Measurements from ENCODE around the gene VTCN1. TPM values are rescaled to one million over a fixed set of nuclear protein-coding genes. Genes with fewer than 3 reads are reported as not detected.

Gene VTCN1
- total and polyA plus RNA-seq, 9 donors, result 0.04 to 2.0 (median 0.11) TPM; not detected in 1

DNA sequence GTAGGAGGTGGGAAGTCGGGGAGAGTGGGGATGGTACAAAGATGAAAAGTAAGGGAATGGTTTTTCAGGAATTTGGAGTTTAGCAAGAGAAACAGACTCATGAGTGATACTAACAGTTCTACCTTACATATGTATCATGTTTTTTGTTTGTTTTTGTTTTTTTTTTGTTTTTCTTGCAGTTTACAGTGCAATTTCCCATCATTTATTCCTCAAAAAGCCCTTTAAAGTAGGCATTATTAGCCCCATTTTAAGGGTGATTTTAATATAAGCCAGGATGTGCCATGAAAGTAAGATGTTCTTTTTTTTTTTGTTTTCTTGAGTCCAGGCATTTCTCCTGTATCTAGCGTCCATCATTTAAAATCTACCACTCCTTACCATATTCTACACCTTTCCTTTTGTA, 75.4 kb downstream of the VTCN1 start:
- no peaks in the 10 kb centered on the region for H3K9me3 ChIP-seq (replicated peaks; ENCODE audit: control insufficient read depth, low read depth, low read length)
- DNase-seq, result no peak
- H3K36me3 ChIP-seq (ENCODE audit: control insufficient read depth, insufficient read depth, low read length), result no peaks in the 10 kb centered on the region
- no CpG with 5 or more reads among the region's 2 CpGs for WGBS (ENCODE audit: insufficient coverage)
- H3K4me3 ChIP-seq (ENCODE audit: low read length), result no peak overlapping the region
- H3K4me1 ChIP-seq (ENCODE audit: control insufficient read depth, insufficient read depth, low read length), result peaks cover 8% of the 10 kb centered on the region
- no peaks in the 10 kb centered on the region for H3K27me3 ChIP-seq (ENCODE audit: control insufficient read depth, insufficient read depth, low read length)
- no peak overlapping the region for H3K27ac ChIP-seq (ENCODE audit: low read length)

- Histone ChIP-seq H3K4me1 (ENCODE audit: control insufficient read depth, insufficient read depth, low read length) (peaks cover 2% of the 10 kb centered on the region), H3K27ac (ENCODE audit: low read length) (no peak overlapping the region), H3K4me3 (ENCODE audit: low read length) (no peak overlapping the region), H3K27me3 (ENCODE audit: control insufficient read depth, insufficient read depth, low read length) (no peaks in the 10 kb centered on the region), H3K9me3 (replicated peaks; ENCODE audit: control insufficient read depth, low read depth, low read length) (no peaks in the 10 kb centered on the region), H3K36me3 (ENCODE audit: control insufficient read depth, insufficient read depth, low read length) (no peaks in the 10 kb centered on the region)
- WGBS (ENCODE audit: insufficient coverage), result no CpG with 5 or more reads among the region's 4 CpGs
- no peak for DNase-seq
Observed at GRCh38 chr1:117130526-117130925, 80.2 kb downstream of the VTCN1 start.

- Histone ChIP-seq H3K4me1 (ENCODE audit: control insufficient read depth, insufficient read depth, low read length) (peaks cover 2% of the 10 kb centered on the region), H3K27ac (ENCODE audit: low read length) (no peak overlapping the region), H3K27me3 (ENCODE audit: control insufficient read depth, insufficient read depth, low read length) (no peaks in the 10 kb centered on the region), H3K36me3 (ENCODE audit: control insufficient read depth, insufficient read depth, low read length) (no peaks in the 10 kb centered on the region), H3K9me3 (replicated peaks; ENCODE audit: control insufficient read depth, low read depth, low read length) (no peaks in the 10 kb centered on the region), H3K4me3 (ENCODE audit: low read length) (no peak overlapping the region)
- WGBS (ENCODE audit: insufficient coverage), result 66% methylated on average over 2 of the region's 5 CpGs
- DNase-seq, result peak; percentile 70
Observed at GRCh38 chr1:117128323-117129079, 82.2 kb downstream of the VTCN1 start.

DNA sequence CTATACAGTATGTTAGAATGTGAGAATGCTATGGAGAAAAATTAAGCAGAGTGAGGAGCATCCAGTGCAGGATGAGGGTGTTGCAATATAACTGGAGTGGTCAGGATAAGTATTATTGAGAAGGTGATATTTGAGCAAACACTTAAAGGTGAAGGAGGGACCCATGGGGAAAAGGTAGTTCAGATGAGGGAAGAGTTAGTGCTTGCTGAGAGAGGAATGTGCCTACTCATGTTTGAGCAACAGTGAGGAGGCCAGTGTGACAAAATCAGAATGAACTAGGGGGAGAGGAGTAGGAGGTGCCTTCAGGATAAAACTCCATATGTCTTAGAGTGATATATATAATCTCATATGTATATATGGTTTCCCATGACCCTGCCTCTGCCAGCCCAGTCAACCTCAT, 82.9 kb downstream of the VTCN1 start:
- no peak for DNase-seq
- Histone ChIP-seq H3K36me3 (ENCODE audit: control insufficient read depth, insufficient read depth, low read length) (no peaks in the 10 kb centered on the region), H3K9me3 (replicated peaks; ENCODE audit: control insufficient read depth, low read depth, low read length) (no peaks in the 10 kb centered on the region), H3K27ac (ENCODE audit: low read length) (no peak overlapping the region), H3K4me1 (ENCODE audit: control insufficient read depth, insufficient read depth, low read length) (peaks cover 6% of the 10 kb centered on the region), H3K27me3 (ENCODE audit: control insufficient read depth, insufficient read depth, low read length) (no peaks in the 10 kb centered on the region), H3K4me3 (ENCODE audit: low read length) (no peak overlapping the region)

DNA sequence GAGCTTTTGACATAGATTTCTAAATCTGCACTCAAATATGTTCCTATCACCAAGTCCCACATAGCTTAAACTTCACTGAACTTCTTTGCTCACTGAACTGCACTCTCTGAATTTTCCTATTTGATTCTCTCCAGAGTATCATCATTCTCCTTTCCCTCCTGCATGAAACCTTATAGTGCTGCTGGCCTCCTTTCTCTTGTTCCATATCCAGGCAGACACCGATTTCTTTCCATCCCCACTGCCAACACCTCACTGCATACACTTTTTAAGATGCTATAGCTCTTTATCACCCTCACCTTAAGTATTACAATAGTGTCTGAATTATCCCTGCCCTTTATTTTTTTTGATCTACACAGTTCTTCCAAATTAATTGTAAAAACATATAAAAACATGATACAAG, 86.1 kb downstream of the VTCN1 start:
- 0% methylated on average over 1 of the region's 1 CpG for WGBS (ENCODE audit: insufficient coverage)
- no peaks in the 10 kb centered on the region for H3K9me3 ChIP-seq (replicated peaks; ENCODE audit: control insufficient read depth, low read depth, low read length)
- peaks cover 25% of the 10 kb centered on the region for H3K4me1 ChIP-seq (ENCODE audit: control insufficient read depth, insufficient read depth, low read length)
- H3K36me3 ChIP-seq (ENCODE audit: control insufficient read depth, insufficient read depth, low read length), result no peaks in the 10 kb centered on the region
- no peak overlapping the region for H3K4me3 ChIP-seq (ENCODE audit: low read length)
- H3K27ac ChIP-seq (ENCODE audit: low read length), result peak overlapping the region; percentile 2
- peak; percentile 83 for DNase-seq
- no peaks in the 10 kb centered on the region for H3K27me3 ChIP-seq (ENCODE audit: control insufficient read depth, insufficient read depth, low read length)

DNA sequence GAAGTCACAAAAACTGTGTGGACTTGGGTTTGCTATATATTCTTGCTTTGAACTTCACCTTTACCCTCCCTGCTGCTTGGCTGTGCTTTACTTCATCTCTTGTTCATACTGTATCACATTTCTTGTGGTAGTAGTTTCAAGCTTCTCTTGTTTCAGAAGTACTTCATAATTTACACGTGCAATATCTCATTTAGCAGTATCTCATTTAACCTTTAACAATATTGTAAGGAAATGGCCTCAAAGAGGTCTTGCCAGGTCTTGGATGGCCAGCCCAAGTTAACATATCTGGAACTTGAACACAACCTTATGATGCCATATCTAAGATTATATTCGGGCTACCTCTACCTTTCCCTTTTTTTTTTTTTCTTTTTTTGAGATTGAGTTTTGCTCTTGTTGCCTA, 87.5 kb downstream of the VTCN1 start:
- DNase-seq, result no peak
- Histone ChIP-seq H3K4me3 (ENCODE audit: low read length) (no peak overlapping the region), H3K27me3 (ENCODE audit: control insufficient read depth, insufficient read depth, low read length) (no peaks in the 10 kb centered on the region), H3K9me3 (replicated peaks; ENCODE audit: control insufficient read depth, low read depth, low read length) (no peaks in the 10 kb centered on the region), H3K36me3 (ENCODE audit: control insufficient read depth, insufficient read depth, low read length) (peaks cover 1% of the 10 kb centered on the region), H3K4me1 (ENCODE audit: control insufficient read depth, insufficient read depth, low read length) (peaks cover 30% of the 10 kb centered on the region), H3K27ac (ENCODE audit: low read length) (peak overlapping the region; percentile 93)
- no CpG with 5 or more reads among the region's 2 CpGs for WGBS (ENCODE audit: insufficient coverage)

GRCh38 chr1:117122330-117123025, 88.2 kb downstream of the VTCN1 start:
- 19% methylated on average over 30 of the region's 32 CpGs for WGBS (ENCODE audit: insufficient coverage)
- Histone ChIP-seq H3K27ac (ENCODE audit: low read length) (peak overlapping the region; percentile 93), H3K9me3 (replicated peaks; ENCODE audit: control insufficient read depth, low read depth, low read length) (no peaks in the 10 kb centered on the region), H3K4me3 (ENCODE audit: low read length) (peak overlapping the region; percentile 61), H3K27me3 (ENCODE audit: control insufficient read depth, insufficient read depth, low read length) (no peaks in the 10 kb centered on the region), H3K36me3 (ENCODE audit: control insufficient read depth, insufficient read depth, low read length) (peaks cover 8% of the 10 kb centered on the region), H3K4me1 (ENCODE audit: control insufficient read depth, insufficient read depth, low read length) (peaks cover 37% of the 10 kb centered on the region)
- DNase-seq, result peak; percentile 67

- peak; percentile 99 for DNase-seq
- WGBS (ENCODE audit: insufficient coverage), result under 1% methylated on average over 68 of the region's 71 CpGs
- Histone ChIP-seq H3K36me3 (ENCODE audit: control insufficient read depth, insufficient read depth, low read length) (peaks cover 13% of the 10 kb centered on the region), H3K9me3 (replicated peaks; ENCODE audit: control insufficient read depth, low read depth, low read length) (no peaks in the 10 kb centered on the region), H3K4me3 (ENCODE audit: low read length) (peak within 1 kb of the TSS; percentile 61), H3K27me3 (ENCODE audit: control insufficient read depth, insufficient read depth, low read length) (no peaks in the 10 kb centered on the region), H3K4me1 (ENCODE audit: control insufficient read depth, insufficient read depth, low read length) (peaks cover 41% of the 10 kb centered on the region), H3K27ac (ENCODE audit: low read length) (peak within 1 kb of the TSS; percentile 93)
Observed at GRCh38 chr1:117121589-117122329, 89.0 kb downstream of the VTCN1 start, which contains the start of gene TRIM45. TSS of gene TRIM45 (minus strand) at chr1:117121749. CDS start at chr1:117121201, 548 bp downstream.

DNA sequence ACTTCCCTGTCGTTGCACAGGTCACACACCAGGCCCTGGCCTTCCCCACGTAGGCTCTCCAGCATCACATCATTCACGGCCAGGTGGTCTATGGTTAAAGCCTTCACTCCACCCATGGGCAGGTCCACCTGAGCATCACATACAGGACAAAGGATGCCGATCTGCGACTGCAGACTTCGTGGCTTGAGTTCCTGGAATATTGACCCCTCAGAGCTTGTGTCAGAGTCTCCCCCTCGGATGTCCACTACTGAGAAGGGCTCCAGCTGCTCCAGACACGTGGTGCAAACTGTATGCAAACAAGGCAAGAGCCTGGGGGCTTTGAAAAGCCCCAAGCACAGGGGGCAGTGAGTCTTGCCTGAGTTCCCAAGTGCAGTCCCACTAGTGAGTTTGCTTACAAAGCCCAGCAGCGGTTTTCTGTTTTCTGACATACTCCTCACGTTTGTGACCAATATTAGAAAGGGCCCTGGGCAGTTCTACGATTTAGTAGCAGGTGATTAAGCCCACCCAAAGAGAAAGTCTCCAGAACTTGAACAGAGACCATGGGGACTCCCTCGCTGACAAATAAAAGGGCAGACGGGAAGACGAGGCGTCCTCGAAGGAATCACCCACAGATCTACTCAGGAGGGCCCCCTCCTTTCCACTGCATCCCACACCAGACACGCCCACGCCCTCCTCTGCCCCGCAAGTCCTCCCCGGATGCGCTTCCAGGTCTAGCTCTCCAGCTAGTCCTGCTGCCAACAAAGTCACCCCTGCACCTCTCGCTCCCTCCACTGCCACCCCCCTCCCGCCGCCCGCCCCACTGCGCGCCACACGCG, 89.7 kb downstream of the VTCN1 start:
- DNase-seq, result peak; percentile 49
- 4% methylated on average over 26 of the region's 29 CpGs for WGBS (ENCODE audit: insufficient coverage)
- peaks cover 45% of the 10 kb centered on the region for H3K4me1 ChIP-seq (ENCODE audit: control insufficient read depth, insufficient read depth, low read length)
- peak overlapping the region; percentile 61 for H3K4me3 ChIP-seq (ENCODE audit: low read length)
- H3K9me3 ChIP-seq (replicated peaks; ENCODE audit: control insufficient read depth, low read depth, low read length), result no peaks in the 10 kb centered on the region
- peaks cover 21% of the 10 kb centered on the region for H3K36me3 ChIP-seq (ENCODE audit: control insufficient read depth, insufficient read depth, low read length)
- no peaks in the 10 kb centered on the region for H3K27me3 ChIP-seq (ENCODE audit: control insufficient read depth, insufficient read depth, low read length)
- H3K27ac ChIP-seq (ENCODE audit: low read length), result peak overlapping the region; percentile 93

Data from muscle of leg (tissue), 11 donors.